Measurements from ENCODE around the gene CCNL2. TPM values are rescaled to one million over a fixed set of nuclear protein-coding genes. Genes with fewer than 3 reads are reported as not detected.

The CCNL2 gene
- total and polyA plus RNA-seq, 2 experiments from 2014 or later, result 166 to 284 TPM

- peaks cover 34% of the 10 kb centered on the region for H3K4me1 ChIP-seq (ENCODE audit: insufficient read depth)
- no peaks in the 10 kb centered on the region for H3K9me3 ChIP-seq (ENCODE audit: low read depth)
- 44% methylated on average over 3 of the region's 5 CpGs for WGBS (ENCODE audit: low lambda C conversion rate, missing lambda C conversion rate)
- no peaks in the 10 kb centered on the region for H3K36me3 ChIP-seq (replicated peaks; ENCODE audit: insufficient read depth, low read depth)
- H3K4me2 ChIP-seq, result no peak overlapping the region
- TF ChIP-seq EZH2phosphoT487 (IDR thresholded peaks at IDR 0.05; ENCODE audit: low read depth, severe bottlenecking, unreplicated experiment) (no peak), EZH2 (IDR thresholded peaks at IDR 0.05; ENCODE audit: borderline replicate concordance) (no peak)
- TF ChIP-seq, protein P1, sequence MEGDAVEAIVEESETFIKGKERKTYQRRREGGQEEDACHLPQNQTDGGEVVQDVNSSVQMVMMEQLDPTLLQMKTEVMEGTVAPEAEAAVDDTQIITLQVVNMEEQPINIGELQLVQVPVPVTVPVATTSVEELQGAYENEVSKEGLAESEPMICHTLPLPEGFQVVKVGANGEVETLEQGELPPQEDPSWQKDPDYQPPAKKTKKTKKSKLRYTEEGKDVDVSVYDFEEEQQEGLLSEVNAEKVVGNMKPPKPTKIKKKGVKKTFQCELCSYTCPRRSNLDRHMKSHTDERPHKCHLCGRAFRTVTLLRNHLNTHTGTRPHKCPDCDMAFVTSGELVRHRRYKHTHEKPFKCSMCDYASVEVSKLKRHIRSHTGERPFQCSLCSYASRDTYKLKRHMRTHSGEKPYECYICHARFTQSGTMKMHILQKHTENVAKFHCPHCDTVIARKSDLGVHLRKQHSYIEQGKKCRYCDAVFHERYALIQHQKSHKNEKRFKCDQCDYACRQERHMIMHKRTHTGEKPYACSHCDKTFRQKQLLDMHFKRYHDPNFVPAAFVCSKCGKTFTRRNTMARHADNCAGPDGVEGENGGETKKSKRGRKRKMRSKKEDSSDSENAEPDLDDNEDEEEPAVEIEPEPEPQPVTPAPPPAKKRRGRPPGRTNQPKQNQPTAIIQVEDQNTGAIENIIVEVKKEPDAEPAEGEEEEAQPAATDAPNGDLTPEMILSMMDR (IDR thresholded peaks at IDR 0.05; ENCODE audit: poor library complexity), result no peak
- no peak for DNase-seq (ENCODE audit: low spot score)
- H3K79me2 ChIP-seq, result peaks cover 48% of the 10 kb centered on the region
- peaks cover 18% of the 10 kb centered on the region for H4K20me1 ChIP-seq (ENCODE audit: insufficient read depth, poor library complexity, severe bottlenecking)
- peak overlapping the region; percentile 20 for H3K27ac ChIP-seq
- H2AFZ ChIP-seq, result no peak overlapping the region
- no peaks in the 10 kb centered on the region for H3K9me2 ChIP-seq (replicated peaks; ENCODE audit: insufficient read depth)
- no peaks in the 10 kb centered on the region for H3K27me3 ChIP-seq
- no peak overlapping the region for H3K4me3 ChIP-seq
Observed at GRCh38 chr1:1352786-1353388, 46.2 kb downstream of the CCNL2 start.

- no peaks in the 10 kb centered on the region for H3K9me3 ChIP-seq (ENCODE audit: low read depth)
- TF ChIP-seq, protein P1 (IDR thresholded peaks at IDR 0.05; ENCODE audit: poor library complexity), result no peak
- no peak for TF ChIP-seq EZH2phosphoT487 (IDR thresholded peaks at IDR 0.05; ENCODE audit: low read depth, severe bottlenecking, unreplicated experiment)
- TF ChIP-seq EZH2 (IDR thresholded peaks at IDR 0.05; ENCODE audit: borderline replicate concordance), result no peak
- no peak for DNase-seq (ENCODE audit: low spot score)
- peaks cover 35% of the 10 kb centered on the region for H3K4me1 ChIP-seq (ENCODE audit: insufficient read depth)
- peaks cover 28% of the 10 kb centered on the region for H4K20me1 ChIP-seq (ENCODE audit: insufficient read depth, poor library complexity, severe bottlenecking)
- no peaks in the 10 kb centered on the region for H3K36me3 ChIP-seq (replicated peaks; ENCODE audit: insufficient read depth, low read depth)
- H3K4me2 ChIP-seq, result peak overlapping the region; percentile 70
- H2AFZ ChIP-seq, result no peak overlapping the region
- no peaks in the 10 kb centered on the region for H3K27me3 ChIP-seq
- H3K9me2 ChIP-seq (replicated peaks; ENCODE audit: insufficient read depth), result no peaks in the 10 kb centered on the region
- WGBS (ENCODE audit: low lambda C conversion rate, missing lambda C conversion rate), result 60% methylated on average over 24 of the region's 29 CpGs
- peak overlapping the region; percentile 20 for H3K27ac ChIP-seq
- H3K4me3 ChIP-seq, result no peak overlapping the region
- H3K79me2 ChIP-seq, result peaks cover 48% of the 10 kb centered on the region
Observed at GRCh38 chr1:1351511-1352427, 47.4 kb downstream of the CCNL2 start.

GRCh38 chr1:1349256-1350012, 49.7 kb downstream of the CCNL2 start, which contains the start of gene DVL1:
DVL1 (minus strand) TSS chr1:1349418; CDS start chr1:1349065, 353 bp downstream.
- Histone ChIP-seq H3K27ac (peak within 1 kb of the TSS; percentile 97), H3K4me1 (ENCODE audit: insufficient read depth) (peaks cover 39% of the 10 kb centered on the region), H3K4me2 (peak within 1 kb of the TSS; percentile 99), H4K20me1 (ENCODE audit: insufficient read depth, poor library complexity, severe bottlenecking) (peaks cover 36% of the 10 kb centered on the region), H3K9me2 (replicated peaks; ENCODE audit: insufficient read depth) (no peaks in the 10 kb centered on the region), H3K36me3 (replicated peaks; ENCODE audit: insufficient read depth, low read depth) (no peaks in the 10 kb centered on the region), H3K9me3 (ENCODE audit: low read depth) (no peaks in the 10 kb centered on the region), H3K79me2 (peaks cover 50% of the 10 kb centered on the region), H2AFZ (peak within 1 kb of the TSS; percentile 74), H3K4me3 (peak within 1 kb of the TSS; percentile 92), H3K27me3 (no peaks in the 10 kb centered on the region)
- TF ChIP-seq EZH2 (IDR thresholded peaks at IDR 0.05; ENCODE audit: borderline replicate concordance), result no peak
- TF ChIP-seq, protein P1 (IDR thresholded peaks at IDR 0.05; ENCODE audit: poor library complexity), result peak; percentile 63
- WGBS (ENCODE audit: low lambda C conversion rate, missing lambda C conversion rate), result 1% methylated on average over 39 of the region's 122 CpGs
- peak; percentile 86 for DNase-seq (ENCODE audit: low spot score)

Measured in hepatocyte (in vitro differentiated cells).